Measurements from ENCODE around the gene MLH3. TPM values are rescaled to one million over a fixed set of nuclear protein-coding genes. Genes with fewer than 3 reads are reported as not detected.
A peak's percentile ranks its signal among the peaks of the same experiment; 100 is the strongest.

Gene MLH3
- total RNA-seq, 5 donors from 2014 or later (not counting 1 experiment from before 2014, with no cell fraction given), result 17.3 to 28.2 (median 22.1) TPM

- Histone ChIP-seq H3K27ac (ENCODE audit: low read length) (peak within 1 kb of the TSS; percentile 70), H3K4me3 (ENCODE audit: control insufficient read depth in 1 of 2, extremely low read depth in 1 of 2, low read length in 1 of 2) (peak within 1 kb of the TSS; percentile 65 to 100), H3K27me3 (replicated peaks in 1 of 2; ENCODE audit: control insufficient read depth in 2 of 2, extremely low read depth in 1 of 2, insufficient read depth in 2 of 2, low read length in 1 of 2) (no peaks in the 10 kb centered on the region), H3K4me1 (ENCODE audit: control insufficient read depth in 1 of 2, extremely low read depth in 1 of 2, insufficient read depth in 2 of 2, low read length in 2 of 2) (peaks cover 8 to 17% of the 10 kb centered on the region in 2 experiments), H3K36me3 (ENCODE audit: control insufficient read depth in 2 of 2, extremely low read depth in 1 of 2, insufficient read depth in 1 of 2, low read length in 1 of 2) (no peaks in the 10 kb centered on the region), H3K9me3 (no peaks in the 10 kb centered on the region)
- H3K27ac Mint-ChIP-seq, result peak within 1 kb of the TSS; percentile 98
- no peaks in the 10 kb centered on the region for H3K27me3 Mint-ChIP-seq
- CTCF ChIA-PET, result interaction anchor here (0.5 to 1.5 kb wide), 4 partner anchors 9 to 203 kb away, joined by 3 to 4 read pairs (median 3); no protein-coding TSS in a partner anchor
- H3K4me1 Mint-ChIP-seq, result peaks cover 21 to 38% (median 36%) of the 10 kb centered on the region in 3 donors
- ATAC-seq (replicated peaks in 1 of 4) (peak; percentile 99 to 100 (median 100)), DNase-seq (peak; percentile 74 to 91 (median 84))
- H3K9me3 Mint-ChIP-seq, result no peaks in the 10 kb centered on the region
- POLR2A ChIA-PET, result interaction anchor here (0.6 to 1.0 kb wide), 5 partner anchors 12 to 226 kb away, joined by 3 to 7 read pairs (median 3); no protein-coding TSS in a partner anchor
- 0% methylated on average over 24 of the region's 34 CpGs for WGBS (ENCODE audit: insufficient coverage)
- H3K36me3 Mint-ChIP-seq, result peaks cover 9% of the 10 kb centered on the region
- peak within 1 kb of the TSS; percentile 94 to 100 (median 100) for H3K4me3 Mint-ChIP-seq
Observed at GRCh38 chr14:75063491-75064204, 12.4 kb upstream of the MLH3 start, which contains the start of gene ACYP1. Gene ACYP1, minus strand, starts transcription at chr14:75064024. Its CDS starts 471 bp downstream, at chr14:75063553.

- no peaks in the 10 kb centered on the region for H3K27me3 ChIP-seq (replicated peaks in 1 of 2; ENCODE audit: control insufficient read depth in 2 of 2, extremely low read depth in 1 of 2, insufficient read depth in 2 of 2, low read length in 1 of 2)
- H3K27me3 Mint-ChIP-seq, result no peaks in the 10 kb centered on the region
- no peaks in the 10 kb centered on the region for H3K9me3 Mint-ChIP-seq
- peak overlapping the region; percentile 70 for H3K27ac ChIP-seq (ENCODE audit: low read length)
- peaks cover 21 to 39% (median 36%) of the 10 kb centered on the region in 3 donors for H3K4me1 Mint-ChIP-seq
- peak overlapping the region; percentile 98 for H3K27ac Mint-ChIP-seq
- H3K4me3 Mint-ChIP-seq, result peak overlapping the region; percentile 94 to 100 (median 100)
- peaks cover 9% of the 10 kb centered on the region for H3K36me3 Mint-ChIP-seq
- WGBS (ENCODE audit: insufficient coverage), result 9% methylated on average over 3 of the region's 5 CpGs
- no peaks in the 10 kb centered on the region for H3K9me3 ChIP-seq
- POLR2A ChIA-PET, result interaction anchor here (0.5 to 0.7 kb wide), 4 partner anchors 13 to 225 kb away, joined by 3 to 7 read pairs (median 4); no protein-coding TSS in a partner anchor
- CTCF ChIA-PET, result no interaction called here
- ATAC-seq (replicated peaks in 1 of 4) (no peak), DNase-seq (peak in 1 of 35 experiments; percentile 26)
- H3K4me1 ChIP-seq (ENCODE audit: control insufficient read depth in 1 of 2, extremely low read depth in 1 of 2, insufficient read depth in 2 of 2, low read length in 2 of 2), result peaks cover 7 to 14% of the 10 kb centered on the region in 2 experiments
- H3K36me3 ChIP-seq (ENCODE audit: control insufficient read depth in 2 of 2, extremely low read depth in 1 of 2, insufficient read depth in 1 of 2, low read length in 1 of 2), result no peaks in the 10 kb centered on the region
- peak overlapping the region; percentile 65 to 100 for H3K4me3 ChIP-seq (ENCODE audit: control insufficient read depth in 1 of 2, extremely low read depth in 1 of 2, low read length in 1 of 2)
Observed at GRCh38 chr14:75063013-75063412, 11.7 kb upstream of the MLH3 start.

- CTCF ChIA-PET, result no interaction called here
- no peaks in the 10 kb centered on the region for H3K36me3 ChIP-seq (ENCODE audit: control insufficient read depth in 2 of 2, extremely low read depth in 1 of 2, insufficient read depth in 1 of 2, low read length in 1 of 2)
- Mint-ChIP-seq H3K9me3 (no peaks in the 10 kb centered on the region), H3K27ac (no peak overlapping the region), H3K36me3 (peaks cover 18% of the 10 kb centered on the region), H3K4me3 (no peak overlapping the region), H3K4me1 (peaks cover 21 to 42% (median 36%) of the 10 kb centered on the region in 3 donors), H3K27me3 (no peaks in the 10 kb centered on the region)
- DNase-seq (no peak), ATAC-seq (replicated peaks in 1 of 4) (no peak)
- WGBS (ENCODE audit: insufficient coverage), result no CpG with 5 or more reads among the region's 2 CpGs
- no peaks in the 10 kb centered on the region for H3K9me3 ChIP-seq
- no peak overlapping the region for H3K27ac ChIP-seq (ENCODE audit: low read length)
- H3K27me3 ChIP-seq (replicated peaks in 1 of 2; ENCODE audit: control insufficient read depth in 2 of 2, extremely low read depth in 1 of 2, insufficient read depth in 2 of 2, low read length in 1 of 2), result no peaks in the 10 kb centered on the region
- POLR2A ChIA-PET, result no interaction called here
- peaks cover 7 to 14% of the 10 kb centered on the region in 2 experiments for H3K4me1 ChIP-seq (ENCODE audit: control insufficient read depth in 1 of 2, extremely low read depth in 1 of 2, insufficient read depth in 2 of 2, low read length in 2 of 2)
- H3K4me3 ChIP-seq (ENCODE audit: control insufficient read depth in 1 of 2, extremely low read depth in 1 of 2, low read length in 1 of 2), result no peak overlapping the region
Observed at GRCh38 chr14:75060420-75060819, 9.2 kb upstream of the MLH3 start.

GRCh38 chr14:75059642-75060041 is 8.4 kb upstream of the MLH3 start:
- H3K4me3 Mint-ChIP-seq, result no peak overlapping the region
- H3K4me1 Mint-ChIP-seq, result peaks cover 19 to 37% (median 36%) of the 10 kb centered on the region in 3 donors
- no peak overlapping the region for H3K27ac ChIP-seq (ENCODE audit: low read length)
- DNase-seq, result no peak
- no CpG with 5 or more reads among the region's 2 CpGs for WGBS (ENCODE audit: insufficient coverage)
- ChIA-PET CTCF (no interaction called here), POLR2A (no interaction called here)
- H3K36me3 Mint-ChIP-seq, result peaks cover 19% of the 10 kb centered on the region
- no peaks in the 10 kb centered on the region for H3K36me3 ChIP-seq (ENCODE audit: control insufficient read depth in 2 of 2, extremely low read depth in 1 of 2, insufficient read depth in 1 of 2, low read length in 1 of 2)
- H3K4me3 ChIP-seq (ENCODE audit: control insufficient read depth in 1 of 2, extremely low read depth in 1 of 2, low read length in 1 of 2), result no peak overlapping the region
- H3K27me3 Mint-ChIP-seq, result no peaks in the 10 kb centered on the region
- no peaks in the 10 kb centered on the region for H3K27me3 ChIP-seq (replicated peaks in 1 of 2; ENCODE audit: control insufficient read depth in 2 of 2, extremely low read depth in 1 of 2, insufficient read depth in 2 of 2, low read length in 1 of 2)
- H3K27ac Mint-ChIP-seq, result no peak overlapping the region
- H3K9me3 ChIP-seq, result no peaks in the 10 kb centered on the region
- peaks cover 7 to 14% of the 10 kb centered on the region in 2 experiments for H3K4me1 ChIP-seq (ENCODE audit: control insufficient read depth in 1 of 2, extremely low read depth in 1 of 2, insufficient read depth in 2 of 2, low read length in 2 of 2)
- no peaks in the 10 kb centered on the region for H3K9me3 Mint-ChIP-seq
- ATAC-seq (replicated peaks in 1 of 4), result no peak

- WGBS (ENCODE audit: insufficient coverage), result no CpG with 5 or more reads among the region's 1 CpG
- H3K27me3 Mint-ChIP-seq, result no peaks in the 10 kb centered on the region
- Histone ChIP-seq H3K9me3 (no peaks in the 10 kb centered on the region), H3K27ac (ENCODE audit: low read length) (no peak overlapping the region), H3K36me3 (ENCODE audit: control insufficient read depth in 2 of 2, extremely low read depth in 1 of 2, insufficient read depth in 1 of 2, low read length in 1 of 2) (no peaks in the 10 kb centered on the region), H3K4me1 (ENCODE audit: control insufficient read depth in 1 of 2, extremely low read depth in 1 of 2, insufficient read depth in 2 of 2, low read length in 2 of 2) (peaks cover under 1 to 13% of the 10 kb centered on the region in 2 experiments), H3K4me3 (ENCODE audit: control insufficient read depth in 1 of 2, extremely low read depth in 1 of 2, low read length in 1 of 2) (no peak overlapping the region), H3K27me3 (replicated peaks in 1 of 2; ENCODE audit: control insufficient read depth in 2 of 2, extremely low read depth in 1 of 2, insufficient read depth in 2 of 2, low read length in 1 of 2) (no peaks in the 10 kb centered on the region)
- H3K4me1 Mint-ChIP-seq, result peaks cover 17 to 28% (median 23%) of the 10 kb centered on the region in 3 donors
- CTCF ChIA-PET, result interaction anchor here in 1 of 2 donors (0.7 kb wide), 1 partner anchor 216 kb away, joined by 5 read pairs; no protein-coding TSS in a partner anchor
- H3K36me3 Mint-ChIP-seq, result peaks cover 13% of the 10 kb centered on the region
- H3K4me3 Mint-ChIP-seq, result no peak overlapping the region
- H3K9me3 Mint-ChIP-seq, result no peaks in the 10 kb centered on the region
- no peak overlapping the region for H3K27ac Mint-ChIP-seq
- ATAC-seq (replicated peaks in 1 of 4) (no peak), DNase-seq (no peak)
- POLR2A ChIA-PET, result interaction anchor here in 1 of 2 donors (0.7 kb wide), 2 partner anchors 9 to 171 kb away, joined by 5 to 10 read pairs; no protein-coding TSS in a partner anchor
Observed at GRCh38 chr14:75054421-75054820, 3.2 kb upstream of the MLH3 start.

- peaks cover 2 to 13% of the 10 kb centered on the region in 2 experiments for H3K4me1 ChIP-seq (ENCODE audit: control insufficient read depth in 1 of 2, extremely low read depth in 1 of 2, insufficient read depth in 2 of 2, low read length in 2 of 2)
- no peaks in the 10 kb centered on the region for H3K27me3 Mint-ChIP-seq
- peaks cover 14% of the 10 kb centered on the region for H3K36me3 Mint-ChIP-seq
- ATAC-seq (replicated peaks in 1 of 4) (no peak), DNase-seq (no peak)
- no peak overlapping the region for H3K4me3 Mint-ChIP-seq
- no peaks in the 10 kb centered on the region for H3K36me3 ChIP-seq (ENCODE audit: control insufficient read depth in 2 of 2, extremely low read depth in 1 of 2, insufficient read depth in 1 of 2, low read length in 1 of 2)
- WGBS (ENCODE audit: insufficient coverage), result 33% methylated on average over 1 of the region's 5 CpGs
- peak overlapping the region in 1 of 2 donors; percentile 20 for H3K27ac Mint-ChIP-seq
- ChIA-PET POLR2A (no interaction called here), CTCF (interaction anchor here in 1 of 2 donors (0.6 kb wide), 1 partner anchor 148 kb away, joined by 4 read pairs; no protein-coding TSS in a partner anchor)
- no peaks in the 10 kb centered on the region for H3K9me3 Mint-ChIP-seq
- H3K27me3 ChIP-seq (replicated peaks in 1 of 2; ENCODE audit: control insufficient read depth in 2 of 2, extremely low read depth in 1 of 2, insufficient read depth in 2 of 2, low read length in 1 of 2), result no peaks in the 10 kb centered on the region
- H3K9me3 ChIP-seq, result no peaks in the 10 kb centered on the region
- H3K4me3 ChIP-seq (ENCODE audit: control insufficient read depth in 1 of 2, extremely low read depth in 1 of 2, low read length in 1 of 2), result no peak overlapping the region
- H3K27ac ChIP-seq (ENCODE audit: low read length), result no peak overlapping the region
- H3K4me1 Mint-ChIP-seq, result peaks cover 24 to 29% (median 27%) of the 10 kb centered on the region in 3 donors
Observed at GRCh38 chr14:75053396-75054291, 2.4 kb upstream of the MLH3 start.

Data from T-cell (primary cell).